Upper lobe of left lung (tissue), 4 donors: ENCODE data around the gene TULP3.

ENCODE experiments used
- POLR2AphosphoS5 ChIP-seq, 2 donors: sonication (generic); formaldehyde crosslinking; IDR thresholded peaks; one replicate each; pipeline ENCODE4 v1.5.1; 2017; ENCODE audit warnings: antibody characterized with exemption in 2 of 2
- TF ChIP-seq, protein P1 (sequence below), 6 experiments: fragments of 450-650 bp in 4 of 6; fragments of 200-600 bp in 2 of 6; sonication (generic) in 2 of 6; IDR thresholded peaks; one replicate each; pipeline ENCODE4 v1.5.1; 2016 to 2019; ENCODE audit warnings: antibody characterized with exemption in 6 of 6

DNA sequence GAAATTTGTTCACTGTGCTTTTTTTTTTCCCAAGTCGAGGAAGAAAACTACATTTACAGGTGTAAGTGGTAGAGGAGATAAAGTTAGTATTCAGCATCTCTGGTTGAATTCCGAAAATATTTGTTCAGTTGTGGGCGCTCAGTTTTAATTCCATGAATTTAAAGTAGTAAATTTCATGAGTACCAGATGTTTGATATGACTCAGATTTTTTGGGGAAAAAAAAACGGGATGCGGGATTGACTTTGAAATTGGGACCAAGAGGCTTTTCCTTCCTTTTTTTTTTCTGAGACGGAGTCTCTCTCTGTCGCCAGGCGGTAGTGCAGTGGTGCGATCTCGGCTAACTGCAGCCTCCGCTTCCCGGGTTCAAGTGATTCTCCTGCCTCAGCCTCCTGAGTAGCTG is 1.6 kb downstream of the TULP3 start:
- no peak for TF ChIP-seq POLR2AphosphoS5 (IDR thresholded peaks at IDR 0.05)
- TF ChIP-seq, protein P1, sequence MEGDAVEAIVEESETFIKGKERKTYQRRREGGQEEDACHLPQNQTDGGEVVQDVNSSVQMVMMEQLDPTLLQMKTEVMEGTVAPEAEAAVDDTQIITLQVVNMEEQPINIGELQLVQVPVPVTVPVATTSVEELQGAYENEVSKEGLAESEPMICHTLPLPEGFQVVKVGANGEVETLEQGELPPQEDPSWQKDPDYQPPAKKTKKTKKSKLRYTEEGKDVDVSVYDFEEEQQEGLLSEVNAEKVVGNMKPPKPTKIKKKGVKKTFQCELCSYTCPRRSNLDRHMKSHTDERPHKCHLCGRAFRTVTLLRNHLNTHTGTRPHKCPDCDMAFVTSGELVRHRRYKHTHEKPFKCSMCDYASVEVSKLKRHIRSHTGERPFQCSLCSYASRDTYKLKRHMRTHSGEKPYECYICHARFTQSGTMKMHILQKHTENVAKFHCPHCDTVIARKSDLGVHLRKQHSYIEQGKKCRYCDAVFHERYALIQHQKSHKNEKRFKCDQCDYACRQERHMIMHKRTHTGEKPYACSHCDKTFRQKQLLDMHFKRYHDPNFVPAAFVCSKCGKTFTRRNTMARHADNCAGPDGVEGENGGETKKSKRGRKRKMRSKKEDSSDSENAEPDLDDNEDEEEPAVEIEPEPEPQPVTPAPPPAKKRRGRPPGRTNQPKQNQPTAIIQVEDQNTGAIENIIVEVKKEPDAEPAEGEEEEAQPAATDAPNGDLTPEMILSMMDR (IDR thresholded peaks at IDR 0.05) = no peak
